Measurements from ENCODE around the gene GSG1L. TPM values are rescaled to one million over a fixed set of nuclear protein-coding genes. Genes with fewer than 3 reads are reported as not detected.

Gene GSG1L
- total RNA-seq, 1 experiment from 2014 or later: not detected

DNA sequence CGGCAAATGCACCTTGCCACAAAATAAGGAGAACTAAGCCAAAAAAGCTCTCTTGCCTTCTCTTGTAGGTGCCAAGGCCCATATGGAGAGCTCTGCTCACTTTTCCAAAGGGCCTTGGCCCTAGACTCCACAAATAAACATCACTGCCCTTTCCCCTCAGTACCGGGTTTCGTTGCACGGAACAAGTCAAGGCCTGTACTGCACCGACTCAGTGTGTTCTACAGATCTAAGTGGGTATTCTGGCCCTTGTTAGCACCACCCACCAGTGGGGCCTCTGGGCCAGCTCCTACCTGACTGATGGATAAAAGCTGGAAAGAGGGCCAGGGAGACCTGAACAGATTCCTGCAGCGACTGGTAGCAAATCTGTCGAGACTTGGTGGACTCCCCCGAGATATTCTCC is 43.7 kb upstream of the GSG1L start:
- Histone ChIP-seq H3K9me2 (ENCODE audit: insufficient read depth) (no peaks in the 10 kb centered on the region), H4K20me1 (ENCODE audit: insufficient read depth) (no peaks in the 10 kb centered on the region; the same call in 1 of the 2 replicates), H3K36me3 (ENCODE audit: low read depth) (peaks cover 39% of the 10 kb centered on the region), H3K79me2 (ENCODE audit: low read depth) (no peaks in the 10 kb centered on the region), H3F3A (ENCODE audit: insufficient read depth, low read depth) (peaks cover 6% of the 10 kb centered on the region; the same call in 1 of the 2 replicates), H3K4me1 (replicated peaks; ENCODE audit: insufficient read depth) (peaks cover 11% of the 10 kb centered on the region), H2AFZ (no peak overlapping the region), H3K9me3 (ENCODE audit: insufficient read depth, low read depth) (no peaks in the 10 kb centered on the region), H3K27ac (no peak overlapping the region), H3K4me3 (no peak overlapping the region), H3K27me3 (ENCODE audit: insufficient read depth, low read depth) (no peaks in the 10 kb centered on the region), H3K4me2 (no peak overlapping the region)
- no peak for TF ChIP-seq EZH2 (IDR thresholded peaks at IDR 0.05; ENCODE audit: low read depth)
- TF ChIP-seq, protein P1, sequence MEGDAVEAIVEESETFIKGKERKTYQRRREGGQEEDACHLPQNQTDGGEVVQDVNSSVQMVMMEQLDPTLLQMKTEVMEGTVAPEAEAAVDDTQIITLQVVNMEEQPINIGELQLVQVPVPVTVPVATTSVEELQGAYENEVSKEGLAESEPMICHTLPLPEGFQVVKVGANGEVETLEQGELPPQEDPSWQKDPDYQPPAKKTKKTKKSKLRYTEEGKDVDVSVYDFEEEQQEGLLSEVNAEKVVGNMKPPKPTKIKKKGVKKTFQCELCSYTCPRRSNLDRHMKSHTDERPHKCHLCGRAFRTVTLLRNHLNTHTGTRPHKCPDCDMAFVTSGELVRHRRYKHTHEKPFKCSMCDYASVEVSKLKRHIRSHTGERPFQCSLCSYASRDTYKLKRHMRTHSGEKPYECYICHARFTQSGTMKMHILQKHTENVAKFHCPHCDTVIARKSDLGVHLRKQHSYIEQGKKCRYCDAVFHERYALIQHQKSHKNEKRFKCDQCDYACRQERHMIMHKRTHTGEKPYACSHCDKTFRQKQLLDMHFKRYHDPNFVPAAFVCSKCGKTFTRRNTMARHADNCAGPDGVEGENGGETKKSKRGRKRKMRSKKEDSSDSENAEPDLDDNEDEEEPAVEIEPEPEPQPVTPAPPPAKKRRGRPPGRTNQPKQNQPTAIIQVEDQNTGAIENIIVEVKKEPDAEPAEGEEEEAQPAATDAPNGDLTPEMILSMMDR (conservative IDR thresholded peaks at IDR 0.05): no peak
- CTCF ChIA-PET: no interaction called here
- POLR2A ChIA-PET (ENCODE audit: unreplicated experiment): no interaction called here
- intact Hi-C loops (cut with micrococcal nuclease; ENCODE audit: unreplicated experiment): no loop called here
- no peak for DNase-seq
- BruUV-seq (replicated peaks): no TSS peak

DNA sequence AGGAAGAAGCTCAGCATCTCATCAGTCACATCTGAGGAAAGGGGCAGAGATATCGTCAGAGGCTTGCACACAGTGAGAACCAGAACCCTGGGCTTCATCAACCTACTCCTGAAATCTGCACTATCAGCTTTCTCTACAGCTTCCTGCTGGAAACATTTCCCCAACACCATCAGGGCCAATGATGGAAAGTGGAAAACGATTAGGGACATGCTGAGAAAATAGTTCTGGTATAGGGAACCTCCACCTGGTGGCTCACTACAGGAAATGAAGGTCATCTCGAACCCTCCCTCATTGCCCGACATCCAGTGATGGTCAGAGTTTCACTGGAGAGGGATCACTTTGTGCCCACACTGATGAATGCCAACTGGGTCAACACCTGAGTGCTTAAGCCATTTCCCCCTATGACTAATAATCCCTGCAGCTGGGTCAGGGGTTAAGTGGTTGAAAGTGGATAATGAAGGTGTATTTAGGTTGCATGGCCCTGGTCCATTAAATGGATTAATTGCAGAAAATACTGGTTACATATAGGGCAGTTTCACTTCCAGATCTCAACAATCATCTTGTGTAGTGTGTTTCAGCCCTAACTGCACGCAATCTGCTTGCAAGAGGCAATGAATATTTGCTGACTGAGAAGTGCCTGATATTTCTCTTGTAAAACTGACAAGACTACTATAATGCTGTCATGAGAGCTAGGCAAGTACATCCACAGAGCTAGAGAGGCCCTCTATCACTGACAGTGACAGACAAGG is 43.1 kb upstream of the GSG1L start:
- Histone ChIP-seq H3K9me3 (ENCODE audit: insufficient read depth, low read depth) (no peaks in the 10 kb centered on the region), H4K20me1 (ENCODE audit: insufficient read depth) (no peaks in the 10 kb centered on the region; the same call in 1 of the 2 replicates), H3F3A (ENCODE audit: insufficient read depth, low read depth) (peaks cover 6% of the 10 kb centered on the region; the same call in 1 of the 2 replicates), H3K27me3 (ENCODE audit: insufficient read depth, low read depth) (no peaks in the 10 kb centered on the region), H3K9me2 (ENCODE audit: insufficient read depth) (no peaks in the 10 kb centered on the region), H3K4me3 (no peak overlapping the region), H3K4me1 (replicated peaks; ENCODE audit: insufficient read depth) (peaks cover 11% of the 10 kb centered on the region), H2AFZ (no peak overlapping the region), H3K79me2 (ENCODE audit: low read depth) (no peaks in the 10 kb centered on the region), H3K36me3 (ENCODE audit: low read depth) (peaks cover 45% of the 10 kb centered on the region), H3K27ac (no peak overlapping the region), H3K4me2 (no peak overlapping the region)
- CTCF ChIA-PET: no interaction called here
- TF ChIP-seq, protein P1 (conservative IDR thresholded peaks at IDR 0.05): no peak
- no peak for TF ChIP-seq EZH2 (IDR thresholded peaks at IDR 0.05; ENCODE audit: low read depth)
- no peak for DNase-seq
- POLR2A ChIA-PET (ENCODE audit: unreplicated experiment): no interaction called here
- BruUV-seq (replicated peaks): no TSS peak
- intact Hi-C loops (cut with micrococcal nuclease; ENCODE audit: unreplicated experiment): no loop called here

DNA sequence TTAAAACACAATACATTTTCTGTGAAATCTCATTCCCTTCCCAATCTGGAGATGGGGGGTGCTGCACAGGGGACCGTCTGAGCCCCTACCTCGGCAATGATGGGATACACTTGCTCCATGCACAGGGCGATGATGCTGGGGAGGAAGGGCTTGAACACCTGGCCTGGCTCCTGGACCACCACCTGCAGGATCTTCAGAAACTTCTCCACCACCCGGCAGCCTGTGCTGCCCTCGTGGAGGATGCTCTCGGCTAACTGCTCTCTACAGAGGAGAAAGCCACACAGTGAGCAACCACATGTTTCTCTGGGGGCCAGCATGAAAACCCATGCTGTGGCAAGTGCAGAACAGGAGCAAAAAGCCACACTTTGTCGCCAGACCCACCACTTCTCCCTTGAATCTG is 42.4 kb upstream of the GSG1L start:
- H3K4me3 ChIP-seq: no peak overlapping the region
- intact Hi-C loops (cut with micrococcal nuclease; ENCODE audit: unreplicated experiment): no loop called here
- no TSS peak for BruUV-seq (replicated peaks)
- H3K36me3 ChIP-seq (ENCODE audit: low read depth): peaks cover 47% of the 10 kb centered on the region
- no peak overlapping the region for H3K4me2 ChIP-seq
- peaks cover 6% of the 10 kb centered on the region; the same call in 1 of the 2 replicates for H3F3A ChIP-seq (ENCODE audit: insufficient read depth, low read depth)
- no peaks in the 10 kb centered on the region for H3K9me3 ChIP-seq (ENCODE audit: insufficient read depth, low read depth)
- no peak for DNase-seq
- H3K4me1 ChIP-seq (replicated peaks; ENCODE audit: insufficient read depth): peaks cover 11% of the 10 kb centered on the region
- H3K9me2 ChIP-seq (ENCODE audit: insufficient read depth): no peaks in the 10 kb centered on the region
- no peak overlapping the region for H2AFZ ChIP-seq
- ChIA-PET CTCF (no interaction called here), POLR2A (ENCODE audit: unreplicated experiment) (no interaction called here)
- H3K79me2 ChIP-seq (ENCODE audit: low read depth): no peaks in the 10 kb centered on the region
- H3K27me3 ChIP-seq (ENCODE audit: insufficient read depth, low read depth): no peaks in the 10 kb centered on the region
- H3K27ac ChIP-seq: no peak overlapping the region
- TF ChIP-seq EZH2 (IDR thresholded peaks at IDR 0.05; ENCODE audit: low read depth): no peak
- TF ChIP-seq, protein P1 (conservative IDR thresholded peaks at IDR 0.05): no peak
- H4K20me1 ChIP-seq (ENCODE audit: insufficient read depth): no peaks in the 10 kb centered on the region; the same call in none of the 2 replicates

Data from PC-9 (cell line).